Measurements from ENCODE around the gene UBA3.

UBA3 gene

GRCh38 chr3:69105320-69105719, 25.2 kb upstream of the UBA3 start:
- no peak for TF ChIP-seq EZH2phosphoT487 (IDR thresholded peaks at IDR 0.05; ENCODE audit: borderline replicate concordance, low read length)
- no peak for TF ChIP-seq CTCF (IDR thresholded peaks at IDR 0.05; ENCODE audit: low read depth, low read length, poor library complexity, severe bottlenecking)
- no peak overlapping the region for H3K4me2 ChIP-seq (ENCODE audit: low read length)
- H3K36me3 ChIP-seq (ENCODE audit: control insufficient read depth, low read length): peaks cover 19% of the 10 kb centered on the region
- H3K9me2 ChIP-seq (replicated peaks; ENCODE audit: control insufficient read depth, low read length): no peaks in the 10 kb centered on the region
- H3K79me2 ChIP-seq (ENCODE audit: control insufficient read depth, low read length): no peaks in the 10 kb centered on the region
- no peaks in the 10 kb centered on the region for H4K20me1 ChIP-seq (ENCODE audit: control insufficient read depth, insufficient read depth, low read depth, low read length)
- H3K4me1 ChIP-seq (ENCODE audit: control insufficient read depth, low read length): no peaks in the 10 kb centered on the region
- H3K27me3 ChIP-seq (ENCODE audit: control insufficient read depth, low read length): no peaks in the 10 kb centered on the region
- no peaks in the 10 kb centered on the region for H3K9me3 ChIP-seq (ENCODE audit: control insufficient read depth, insufficient read depth, low read length)
- no peak overlapping the region for H3K27ac ChIP-seq (ENCODE audit: low read depth, low read length)
- H3F3A ChIP-seq (ENCODE audit: control insufficient read depth, insufficient read depth): no peaks in the 10 kb centered on the region
- no peak overlapping the region for H3K4me3 ChIP-seq (ENCODE audit: low read length)

DNA sequence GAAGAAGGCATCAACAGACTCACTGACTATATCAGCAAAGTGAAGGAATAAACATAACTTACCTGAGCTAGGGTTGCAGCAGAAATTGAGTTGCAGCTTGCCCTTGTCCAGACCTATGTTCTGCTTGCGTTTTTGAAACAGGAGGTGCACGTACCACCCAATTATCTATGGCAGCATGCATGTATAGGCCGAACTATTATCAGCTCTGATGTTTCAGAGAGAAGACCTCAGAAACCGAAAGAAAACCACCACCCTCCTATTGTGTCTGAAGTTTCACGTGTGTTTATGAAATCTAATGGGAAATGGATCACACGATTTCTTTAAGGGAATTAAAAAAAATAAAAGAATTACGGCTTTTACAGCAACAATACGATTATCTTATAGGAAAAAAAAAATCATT, 24.4 kb upstream of the UBA3 start:
- H3K27ac ChIP-seq (ENCODE audit: low read depth, low read length): no peak overlapping the region
- no peak overlapping the region for H3K4me3 ChIP-seq (ENCODE audit: low read length)
- H3K79me2 ChIP-seq (ENCODE audit: control insufficient read depth, low read length): no peaks in the 10 kb centered on the region
- H3F3A ChIP-seq (ENCODE audit: control insufficient read depth, insufficient read depth): no peaks in the 10 kb centered on the region
- no peaks in the 10 kb centered on the region for H3K9me3 ChIP-seq (ENCODE audit: control insufficient read depth, insufficient read depth, low read length)
- TF ChIP-seq CTCF (IDR thresholded peaks at IDR 0.05; ENCODE audit: low read depth, low read length, poor library complexity, severe bottlenecking) (no peak), EZH2phosphoT487 (IDR thresholded peaks at IDR 0.05; ENCODE audit: borderline replicate concordance, low read length) (no peak)
- H3K4me1 ChIP-seq (ENCODE audit: control insufficient read depth, low read length): no peaks in the 10 kb centered on the region
- H3K27me3 ChIP-seq (ENCODE audit: control insufficient read depth, low read length): no peaks in the 10 kb centered on the region
- H3K4me2 ChIP-seq (ENCODE audit: low read length): no peak overlapping the region
- no peaks in the 10 kb centered on the region for H3K9me2 ChIP-seq (replicated peaks; ENCODE audit: control insufficient read depth, low read length)
- H3K36me3 ChIP-seq (ENCODE audit: control insufficient read depth, low read length): peaks cover 19% of the 10 kb centered on the region
- H4K20me1 ChIP-seq (ENCODE audit: control insufficient read depth, insufficient read depth, low read depth, low read length): no peaks in the 10 kb centered on the region

GRCh38 chr3:69103123-69103522, 23.0 kb upstream of the UBA3 start:
- H3K4me1 ChIP-seq (ENCODE audit: control insufficient read depth, low read length): no peaks in the 10 kb centered on the region
- H3K27ac ChIP-seq (ENCODE audit: low read depth, low read length): no peak overlapping the region
- H3K4me3 ChIP-seq (ENCODE audit: low read length): no peak overlapping the region
- H3K27me3 ChIP-seq (ENCODE audit: control insufficient read depth, low read length): no peaks in the 10 kb centered on the region
- no peaks in the 10 kb centered on the region for H4K20me1 ChIP-seq (ENCODE audit: control insufficient read depth, insufficient read depth, low read depth, low read length)
- no peaks in the 10 kb centered on the region for H3K9me3 ChIP-seq (ENCODE audit: control insufficient read depth, insufficient read depth, low read length)
- no peaks in the 10 kb centered on the region for H3K79me2 ChIP-seq (ENCODE audit: control insufficient read depth, low read length)
- no peaks in the 10 kb centered on the region for H3F3A ChIP-seq (ENCODE audit: control insufficient read depth, insufficient read depth)
- H3K4me2 ChIP-seq (ENCODE audit: low read length): no peak overlapping the region
- H3K9me2 ChIP-seq (replicated peaks; ENCODE audit: control insufficient read depth, low read length): no peaks in the 10 kb centered on the region
- TF ChIP-seq CTCF (IDR thresholded peaks at IDR 0.05; ENCODE audit: low read depth, low read length, poor library complexity, severe bottlenecking) (no peak), EZH2phosphoT487 (IDR thresholded peaks at IDR 0.05; ENCODE audit: borderline replicate concordance, low read length) (no peak)
- H3K36me3 ChIP-seq (ENCODE audit: control insufficient read depth, low read length): peaks cover 19% of the 10 kb centered on the region

DNA sequence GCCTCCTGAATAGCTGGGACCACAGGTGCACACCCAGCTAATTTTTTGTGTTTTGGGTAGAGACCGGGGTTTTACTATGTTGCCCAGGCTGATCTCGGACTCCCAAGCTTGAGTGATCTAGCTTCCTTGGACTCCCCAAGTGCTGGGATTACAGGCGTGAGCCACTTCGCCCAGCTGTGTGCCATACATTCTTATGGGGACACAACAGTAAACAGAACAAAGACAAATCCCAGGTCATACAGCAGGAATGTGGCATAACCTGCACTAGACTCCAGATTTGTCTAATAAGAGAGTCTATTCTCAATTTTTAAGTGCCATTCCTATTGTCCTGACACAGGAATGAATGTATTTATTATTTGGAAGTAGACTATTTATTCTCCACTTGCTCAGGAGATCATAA, 22.2 kb upstream of the UBA3 start:
- Histone ChIP-seq H3K79me2 (ENCODE audit: control insufficient read depth, low read length) (no peaks in the 10 kb centered on the region), H3K4me3 (ENCODE audit: low read length) (no peak overlapping the region), H3K36me3 (ENCODE audit: control insufficient read depth, low read length) (peaks cover 19% of the 10 kb centered on the region), H3K9me3 (ENCODE audit: control insufficient read depth, insufficient read depth, low read length) (no peaks in the 10 kb centered on the region), H3K27ac (ENCODE audit: low read depth, low read length) (no peak overlapping the region), H3F3A (ENCODE audit: control insufficient read depth, insufficient read depth) (no peaks in the 10 kb centered on the region), H3K9me2 (replicated peaks; ENCODE audit: control insufficient read depth, low read length) (no peaks in the 10 kb centered on the region), H4K20me1 (ENCODE audit: control insufficient read depth, insufficient read depth, low read depth, low read length) (no peaks in the 10 kb centered on the region), H3K4me2 (ENCODE audit: low read length) (no peak overlapping the region), H3K4me1 (ENCODE audit: control insufficient read depth, low read length) (no peaks in the 10 kb centered on the region), H3K27me3 (ENCODE audit: control insufficient read depth, low read length) (no peaks in the 10 kb centered on the region)
- TF ChIP-seq CTCF (IDR thresholded peaks at IDR 0.05; ENCODE audit: low read depth, low read length, poor library complexity, severe bottlenecking): no peak
- TF ChIP-seq EZH2phosphoT487 (IDR thresholded peaks at IDR 0.05; ENCODE audit: borderline replicate concordance, low read length): no peak
